Naive thymus-derived CD4-positive, alpha-beta T cell (primary cell): Measurements from ENCODE around the gene CTSZ. TPM values are rescaled to one million over a fixed set of nuclear protein-coding genes. Genes with fewer than 3 reads are reported as not detected.
A peak's percentile ranks its signal among the peaks of the same experiment; 100 is the strongest.

Source experiments
- ATAC-seq: fragments of 150-1000 bp; cut with Tn5 transposase; 2 replicates; pipeline ENCODE4 v1.10.0; 2021; ENCODE audit warnings: mild to moderate bottlenecking, moderate library complexity
- CTCF ChIA-PET: fragments of 350-600 bp; sonication (Branson Sonifier 250); formaldehyde crosslinking; loops from one replicate; lab custom pipeline; 2021; ENCODE audit warnings: antibody characterized with exemption; lab: Charles Lee
- POLR2A ChIA-PET: fragments of 350-600 bp; sonication (Branson Sonifier 250); formaldehyde crosslinking; loops from one replicate; lab custom pipeline; 2021; ENCODE audit warnings: antibody characterized with exemption, inconsistent platforms; lab: Charles Lee
- DNase-seq, 9 donors: peaks; one replicate each; pipeline versions ENCODE4 v3.0.0 to v3.0.0-alpha.2; 2020 to 2022; ENCODE audit warnings: mixed read lengths in 1 of 9
- H3K27ac ChIP-seq: one replicate; pipeline ENCODE4 v1.7.0; 2013; ENCODE audit warnings: mild to moderate bottlenecking, low read depth, low read length, moderate library complexity
- H3K27me3 ChIP-seq, 2 donors: one replicate each; pipeline ENCODE4 v1.7.0; 2013; ENCODE audit warnings: low read length in 2 of 2, mild to moderate bottlenecking in 2 of 2, moderate library complexity in 2 of 2; ENCODE audit not compliant: control insufficient read depth in 2 of 2, insufficient read depth in 2 of 2
- H3K36me3 ChIP-seq, 3 experiments: 1 replicate in 2 of 3; 2 replicates in 1 of 3; pipeline ENCODE4 v1.7.0; 2013; ENCODE audit warnings: low read length in 3 of 3, mild to moderate bottlenecking in 3 of 3, moderate library complexity in 1 of 3; ENCODE audit not compliant: insufficient read depth in 3 of 3, control insufficient read depth in 2 of 3
- H3K4me1 ChIP-seq, 2 donors: one replicate each; pipeline ENCODE4 v1.7.0; 2013; ENCODE audit warnings: low read length in 2 of 2, mild to moderate bottlenecking in 2 of 2, moderate library complexity in 1 of 2; ENCODE audit not compliant: control insufficient read depth in 2 of 2, insufficient read depth in 2 of 2
- H3K4me3 ChIP-seq: 2 replicates; pipeline ENCODE4 v1.7.0; 2013; ENCODE audit warnings: mild to moderate bottlenecking, low read length
- H3K9me3 ChIP-seq, 3 experiments: 1 replicate in 2 of 3; 2 replicates in 1 of 3; pipeline ENCODE4 v1.7.0; 2013; ENCODE audit warnings: low read length in 3 of 3; ENCODE audit not compliant: control insufficient read depth in 2 of 3
- H3K27ac Mint-ChIP-seq, 9 donors: one replicate each; pipeline ENCODE4 v1.8.0; 2020 to 2022; ENCODE audit warnings: mixed read lengths in 9 of 9, mild to moderate bottlenecking in 8 of 9, moderate library complexity in 5 of 9, inconsistent platforms in 2 of 9
- H3K27me3 Mint-ChIP-seq, 5 donors: one replicate each; pipeline ENCODE4 v1.8.0; 2021 to 2022; ENCODE audit warnings: mixed read lengths in 5 of 5, mild to moderate bottlenecking in 1 of 5
- H3K36me3 Mint-ChIP-seq, 5 donors: one replicate each; pipeline ENCODE4 v1.8.0; 2020 to 2022; ENCODE audit warnings: mixed read lengths in 5 of 5, mild to moderate bottlenecking in 3 of 5, inconsistent platforms in 1 of 5
- H3K4me1 Mint-ChIP-seq, 7 donors: one replicate each; pipeline ENCODE4 v1.8.0; 2020 to 2022; ENCODE audit warnings: mixed read lengths in 7 of 7, mild to moderate bottlenecking in 3 of 7, inconsistent platforms in 1 of 7
- H3K4me3 Mint-ChIP-seq, 10 donors: one replicate each; pipeline ENCODE4 v1.8.0; 2020 to 2022; ENCODE audit warnings: mild to moderate bottlenecking in 10 of 10, mixed read lengths in 10 of 10, moderate library complexity in 6 of 10, inconsistent platforms in 2 of 10
- H3K9me3 Mint-ChIP-seq, 11 donors: one replicate each; pipeline ENCODE4 v1.8.0; 2020 to 2022; ENCODE audit warnings: mixed read lengths in 11 of 11, mild to moderate bottlenecking in 4 of 11, inconsistent platforms in 1 of 11, moderate library complexity in 1 of 11
- intact Hi-C, 2 donors: fragments of 100-400 bp; cut with micrococcal nuclease; formaldehyde crosslinking; loops; one replicate each; pipeline ENCODE4 v1.15.1; 2023
- polyA plus RNA-seq, 2 donors: library from polyadenylated mRNA; unstranded; fragments of 300-500 nt; fragmentation: Illumina TruSeq; gene quantifications; one replicate each; pipeline ENCODE4 v1.2.3, GENCODE V29; 2021
- total RNA-seq, 6 experiments: library from RNA in 5 of 6; stranded (reverse) in 5 of 6; gene quantifications; 1 replicate in 5 of 6; 2 replicates in 1 of 6; pipeline ENCODE4 v1.2.3 and lab custom pipeline; 2021 to 2026

The CTSZ gene
- total and polyA plus RNA-seq, 7 experiments from 2014 or later, result 1.0 to 165 (median 29.9) TPM

- no peak for ATAC-seq
- Mint-ChIP-seq H3K27ac (peak overlapping the region in 4 of 9 donors; percentile 55 to 84 (median 68)), H3K9me3 (no peaks in the 10 kb centered on the region), H3K4me1 (peaks cover 31 to 50% (median 47%) of the 10 kb centered on the region in 7 donors), H3K36me3 (peaks cover 12 to 48% (median 27%) of the 10 kb centered on the region in 5 donors), H3K4me3 (peak overlapping the region in 4 of 10 donors; percentile 13 to 55 (median 27)), H3K27me3 (no peaks in the 10 kb centered on the region)
- Histone ChIP-seq H3K4me3 (no peak overlapping the region), H3K27me3 (no peaks in the 10 kb centered on the region), H3K36me3 (peaks cover 24 to 49% (median 27%) of the 10 kb centered on the region in 3 experiments), H3K9me3 (no peaks in the 10 kb centered on the region), H3K4me1 (peaks cover 26 to 32% of the 10 kb centered on the region in 2 donors), H3K27ac (no peak overlapping the region)
- no peak for DNase-seq
- ChIA-PET POLR2A (interaction anchor here (0.6 to 4.5 kb wide), 17 partner anchors 9 to 167 kb away, joined by 3 to 58 read pairs (median 5); partner anchors contain the start of genes NELFCD, PRELID3B and ZNF831), CTCF (interaction anchor here (1.1 kb wide), 1 partner anchor 53 kb away, joined by 4 read pairs; the partner anchor contains the start of gene NELFCD)
- intact Hi-C loops, result loop anchor here (2.0 to 10.0 kb wide), 7 partner anchors 129 to 1639 kb away; partner anchors contain the start of genes RAB22A (in 1 of the 2), RBM38 (in 1 of the 2), STX16 (in 1 of the 2) and VAPB (in 1 of the 2)
These were observed 26.6 kb upstream of the CTSZ start for GRCh38 chr20:59033616-59034165.

GRCh38 chr20:59033093-59033492 lies 26.0 kb upstream of the CTSZ start:
- Histone ChIP-seq H3K36me3 (peaks cover 21 to 50% (median 25%) of the 10 kb centered on the region in 3 experiments), H3K4me3 (no peak overlapping the region), H3K9me3 (no peaks in the 10 kb centered on the region), H3K27ac (peak overlapping the region; percentile 85), H3K4me1 (peaks cover 31 to 37% of the 10 kb centered on the region in 2 donors), H3K27me3 (no peaks in the 10 kb centered on the region)
- no peak for ATAC-seq
- ChIA-PET POLR2A (interaction anchor here (0.6 to 4.5 kb wide), 17 partner anchors 9 to 382 kb away, joined by 3 to 58 read pairs (median 9); partner anchors contain the start of genes NELFCD, PRELID3B, STX16 and ZNF831), CTCF (interaction anchor here (1.1 kb wide), 1 partner anchor 52 kb away, joined by 4 read pairs; the partner anchor contains the start of gene NELFCD)
- DNase-seq, result no peak
- intact Hi-C loops, result loop anchor here (2.0 to 10.0 kb wide), 7 partner anchors 130 to 1638 kb away; partner anchors contain the start of genes RAB22A (in 1 of the 2), RBM38 (in 1 of the 2), STX16 (in 1 of the 2) and VAPB (in 1 of the 2)
- H3K9me3 Mint-ChIP-seq, result no peaks in the 10 kb centered on the region
- H3K36me3 Mint-ChIP-seq, result peaks cover 12 to 51% (median 32%) of the 10 kb centered on the region in 5 donors
- H3K4me1 Mint-ChIP-seq, result peaks cover 34 to 54% (median 50%) of the 10 kb centered on the region in 7 donors
- peak overlapping the region; percentile 87 to 96 (median 92) for H3K4me3 Mint-ChIP-seq
- H3K27me3 Mint-ChIP-seq, result no peaks in the 10 kb centered on the region
- peak overlapping the region; percentile 86 to 98 (median 93) for H3K27ac Mint-ChIP-seq

- H3K4me3 Mint-ChIP-seq, result peak overlapping the region; percentile 87 to 96 (median 92)
- H3K27me3 Mint-ChIP-seq, result no peaks in the 10 kb centered on the region
- H3K9me3 Mint-ChIP-seq, result no peaks in the 10 kb centered on the region
- peak overlapping the region; percentile 86 to 98 (median 93) for H3K27ac Mint-ChIP-seq
- peaks cover 35 to 39% of the 10 kb centered on the region in 2 donors for H3K4me1 ChIP-seq
- H3K9me3 ChIP-seq, result no peaks in the 10 kb centered on the region
- DNase-seq, result no peak
- peaks cover 21 to 50% (median 23%) of the 10 kb centered on the region in 3 experiments for H3K36me3 ChIP-seq
- CTCF ChIA-PET, result interaction anchor here (1.1 kb wide), 1 partner anchor 52 kb away, joined by 4 read pairs; the partner anchor contains the start of gene NELFCD
- no peak for ATAC-seq
- POLR2A ChIA-PET, result interaction anchor here (0.7 to 4.5 kb wide), 34 partner anchors 10 to 1640 kb away, joined by 3 to 58 read pairs (median 5); partner anchors contain the start of genes NELFCD, PRELID3B, RAB22A and STX16
- H3K27ac ChIP-seq, result peak overlapping the region; percentile 85
- H3K36me3 Mint-ChIP-seq, result peaks cover 12 to 50% (median 32%) of the 10 kb centered on the region in 5 donors
- no peaks in the 10 kb centered on the region for H3K27me3 ChIP-seq
- peak overlapping the region; percentile 62 for H3K4me3 ChIP-seq
- intact Hi-C loops, result loop anchor here (1.0 to 10.0 kb wide), 16 partner anchors 10 to 1638 kb away; partner anchors contain the start of genes NELFCD (in 2 of the 2), PRELID3B (in 2 of the 2), RAB22A (in 1 of the 2) and RBM38 (in 1 of the 2)
- peaks cover 36 to 58% (median 54%) of the 10 kb centered on the region in 7 donors for H3K4me1 Mint-ChIP-seq
These were observed 25.6 kb upstream of the CTSZ start for GRCh38 chr20:59032713-59033059.

GRCh38 chr20:59032023-59032712 lies 25.1 kb upstream of the CTSZ start, which contains the start of gene ATP5F1E:
Gene ATP5F1E, minus strand, starts transcription at chr20:59032335. Its CDS starts 84 bp downstream, at chr20:59032251.
- H3K27me3 Mint-ChIP-seq, result no peaks in the 10 kb centered on the region
- no peaks in the 10 kb centered on the region for H3K9me3 Mint-ChIP-seq
- peaks cover 40 to 62% (median 56%) of the 10 kb centered on the region in 7 donors for H3K4me1 Mint-ChIP-seq
- H3K27ac Mint-ChIP-seq, result peak within 1 kb of the TSS; percentile 86 to 98 (median 94)
- Histone ChIP-seq H3K4me3 (peak within 1 kb of the TSS; percentile 62), H3K27me3 (no peaks in the 10 kb centered on the region), H3K36me3 (peaks cover 21 to 50% (median 23%) of the 10 kb centered on the region in 3 experiments), H3K4me1 (peaks cover 40 to 44% of the 10 kb centered on the region in 2 donors), H3K27ac (peak within 1 kb of the TSS; percentile 85), H3K9me3 (no peaks in the 10 kb centered on the region)
- ATAC-seq, result peak; percentile 98
- H3K4me3 Mint-ChIP-seq, result peak within 1 kb of the TSS; percentile 87 to 96 (median 94)
- peak; percentile 94 to 98 (median 96) for DNase-seq
- intact Hi-C loops, result loop anchor here (1.0 to 10.0 kb wide), 16 partner anchors 10 to 1637 kb away; partner anchors contain the start of genes NELFCD (in 2 of the 2), PRELID3B (in 2 of the 2), RAB22A (in 1 of the 2) and RBM38 (in 1 of the 2)
- CTCF ChIA-PET, result interaction anchor here (0.7 to 1.1 kb wide), 3 partner anchors 46 to 372 kb away, joined by 3 to 4 read pairs (median 4); partner anchors contain the start of gene NELFCD
- H3K36me3 Mint-ChIP-seq, result peaks cover 14 to 51% (median 36%) of the 10 kb centered on the region in 5 donors
- POLR2A ChIA-PET, result interaction anchor here (0.6 to 4.5 kb wide), 46 partner anchors 9 to 1639 kb away, joined by 3 to 58 read pairs (median 4); partner anchors contain the start of genes NELFCD, PRELID3B, RAB22A and STX16

GRCh38 chr20:59031564-59032022 lies 24.5 kb upstream of the CTSZ start:
- no peak for DNase-seq
- H3K36me3 ChIP-seq, result peaks cover 21 to 49% (median 26%) of the 10 kb centered on the region in 3 experiments
- Mint-ChIP-seq H3K36me3 (peaks cover 12 to 50% (median 37%) of the 10 kb centered on the region in 5 donors), H3K27ac (peak overlapping the region; percentile 86 to 96 (median 94)), H3K4me1 (peaks cover 40 to 62% (median 56%) of the 10 kb centered on the region in 7 donors), H3K27me3 (no peaks in the 10 kb centered on the region), H3K4me3 (peak overlapping the region; percentile 87 to 96 (median 94)), H3K9me3 (no peaks in the 10 kb centered on the region)
- H3K4me1 ChIP-seq, result peaks cover 44 to 45% of the 10 kb centered on the region in 2 donors
- peak overlapping the region; percentile 85 for H3K27ac ChIP-seq
- peak overlapping the region; percentile 62 for H3K4me3 ChIP-seq
- intact Hi-C loops, result loop anchor here (1.0 to 10.0 kb wide), 16 partner anchors 11 to 1637 kb away; partner anchors contain the start of genes NELFCD (in 2 of the 2), PRELID3B (in 2 of the 2), RAB22A (in 1 of the 2) and RBM38 (in 1 of the 2)
- CTCF ChIA-PET, result interaction anchor here (0.7 to 0.9 kb wide), 4 partner anchors 10 to 373 kb away, joined by 3 to 4 read pairs (median 3); no protein-coding TSS in a partner anchor
- H3K9me3 ChIP-seq, result no peaks in the 10 kb centered on the region
- POLR2A ChIA-PET, result interaction anchor here (0.6 to 4.5 kb wide), 32 partner anchors 9 to 1638 kb away, joined by 3 to 58 read pairs (median 4); partner anchors contain the start of genes NELFCD, PRELID3B, RAB22A and STX16
- no peak for ATAC-seq
- no peaks in the 10 kb centered on the region for H3K27me3 ChIP-seq
